Nephron (organoid): ENCODE results near the gene LAMA5.

Experiments
- H3K27ac Mint-ChIP-seq, 3 experiments: 2 replicates each; pipeline ENCODE4 v1.8.0; 2020; ENCODE audit warnings: mixed read lengths in 3 of 3, mild to moderate bottlenecking in 2 of 3, moderate library complexity in 1 of 3
- H3K27me3 Mint-ChIP-seq: 2 replicates; pipeline ENCODE4 v1.8.0; 2021; ENCODE audit warnings: low read depth, mild to moderate bottlenecking, moderate library complexity, mixed read lengths
- H3K36me3 Mint-ChIP-seq: 2 replicates; pipeline ENCODE4 v1.8.0; 2020; ENCODE audit warnings: low read depth, mixed read lengths
- H3K4me1 Mint-ChIP-seq: 2 replicates; pipeline ENCODE4 v1.8.0; 2020; ENCODE audit warnings: mixed read lengths
- H3K4me3 Mint-ChIP-seq, 3 experiments: 2 replicates each; pipeline ENCODE4 v1.8.0; 2020; ENCODE audit warnings: mild to moderate bottlenecking in 3 of 3, mixed read lengths in 3 of 3, moderate library complexity in 2 of 3
- H3K9me3 Mint-ChIP-seq: 2 replicates; pipeline ENCODE4 v1.8.0; 2020; ENCODE audit warnings: mixed read lengths
- TF ChIP-seq, protein P1 (sequence below), 3 experiments: fragments of 200-600 bp; sonication (generic); IDR thresholded peaks; one replicate each; pipeline ENCODE4 v1.5.0; 2021; ENCODE audit warnings: antibody characterized with exemption in 3 of 3; ENCODE audit not compliant: unreplicated experiment in 3 of 3

The LAMA5 gene

DNA sequence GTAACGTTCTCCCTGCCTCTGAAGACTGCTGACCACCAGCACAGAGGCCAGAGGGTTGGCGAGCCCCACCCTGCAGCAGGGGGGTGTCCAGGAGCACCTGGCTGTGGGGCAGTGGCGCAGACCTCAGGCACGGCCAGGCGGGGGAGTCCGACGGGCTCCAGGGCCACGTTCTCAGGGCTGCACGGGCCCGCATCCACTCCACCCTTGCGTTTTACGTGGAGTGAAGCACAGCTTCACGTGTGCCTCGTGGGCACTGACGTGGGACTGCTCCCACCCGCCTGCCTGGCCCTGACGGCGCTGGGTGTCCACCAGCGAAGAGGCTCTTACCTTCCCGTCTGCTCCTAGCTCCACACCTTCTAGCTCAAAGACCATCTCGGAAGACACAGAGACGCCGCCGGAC, 26.7 kb upstream of the LAMA5 start:
- Mint-ChIP-seq H3K27me3 (no peaks in the 10 kb centered on the region), H3K9me3 (no peaks in the 10 kb centered on the region), H3K27ac (no peak overlapping the region), H3K4me1 (peaks cover 5% of the 10 kb centered on the region), H3K4me3 (no peak overlapping the region), H3K36me3 (peaks cover 21% of the 10 kb centered on the region)
- TF ChIP-seq, protein P1, sequence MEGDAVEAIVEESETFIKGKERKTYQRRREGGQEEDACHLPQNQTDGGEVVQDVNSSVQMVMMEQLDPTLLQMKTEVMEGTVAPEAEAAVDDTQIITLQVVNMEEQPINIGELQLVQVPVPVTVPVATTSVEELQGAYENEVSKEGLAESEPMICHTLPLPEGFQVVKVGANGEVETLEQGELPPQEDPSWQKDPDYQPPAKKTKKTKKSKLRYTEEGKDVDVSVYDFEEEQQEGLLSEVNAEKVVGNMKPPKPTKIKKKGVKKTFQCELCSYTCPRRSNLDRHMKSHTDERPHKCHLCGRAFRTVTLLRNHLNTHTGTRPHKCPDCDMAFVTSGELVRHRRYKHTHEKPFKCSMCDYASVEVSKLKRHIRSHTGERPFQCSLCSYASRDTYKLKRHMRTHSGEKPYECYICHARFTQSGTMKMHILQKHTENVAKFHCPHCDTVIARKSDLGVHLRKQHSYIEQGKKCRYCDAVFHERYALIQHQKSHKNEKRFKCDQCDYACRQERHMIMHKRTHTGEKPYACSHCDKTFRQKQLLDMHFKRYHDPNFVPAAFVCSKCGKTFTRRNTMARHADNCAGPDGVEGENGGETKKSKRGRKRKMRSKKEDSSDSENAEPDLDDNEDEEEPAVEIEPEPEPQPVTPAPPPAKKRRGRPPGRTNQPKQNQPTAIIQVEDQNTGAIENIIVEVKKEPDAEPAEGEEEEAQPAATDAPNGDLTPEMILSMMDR (IDR thresholded peaks at IDR 0.05; ENCODE audit: unreplicated experiment in 3 of 3), result no peak

DNA sequence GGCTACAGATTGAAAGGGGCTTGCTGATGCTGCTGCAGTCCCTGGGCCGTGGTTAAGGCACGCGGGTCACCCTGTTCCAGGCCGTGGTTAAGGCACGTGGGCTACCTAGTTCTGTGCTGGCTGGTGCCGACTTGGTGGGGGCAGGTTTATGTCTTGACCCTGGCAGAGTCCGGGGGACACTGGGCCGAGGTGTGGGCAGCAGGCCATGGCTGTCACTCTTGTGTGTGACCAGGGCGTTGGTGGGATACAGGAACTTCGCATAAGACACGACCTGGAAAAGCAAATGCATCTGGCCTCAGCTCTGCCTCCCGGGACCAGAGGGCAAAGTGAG, 26.2 kb upstream of the LAMA5 start:
- Mint-ChIP-seq H3K27ac (no peak overlapping the region), H3K27me3 (no peaks in the 10 kb centered on the region), H3K9me3 (no peaks in the 10 kb centered on the region), H3K36me3 (peaks cover 25% of the 10 kb centered on the region), H3K4me3 (no peak overlapping the region), H3K4me1 (peaks cover 11% of the 10 kb centered on the region)
- TF ChIP-seq, protein P1 (IDR thresholded peaks at IDR 0.05; ENCODE audit: unreplicated experiment in 3 of 3), result no peak

GRCh38 chr20:62392621-62393334, 25.7 kb upstream of the LAMA5 start:
- no peaks in the 10 kb centered on the region for H3K27me3 Mint-ChIP-seq
- no peak overlapping the region for H3K4me3 Mint-ChIP-seq
- H3K4me1 Mint-ChIP-seq, result peaks cover 16% of the 10 kb centered on the region
- H3K27ac Mint-ChIP-seq, result no peak overlapping the region
- H3K36me3 Mint-ChIP-seq, result peaks cover 25% of the 10 kb centered on the region
- H3K9me3 Mint-ChIP-seq, result no peaks in the 10 kb centered on the region
- TF ChIP-seq, protein P1 (IDR thresholded peaks at IDR 0.05; ENCODE audit: unreplicated experiment in 3 of 3), result no peak

GRCh38 chr20:62392077-62392418, 24.9 kb upstream of the LAMA5 start:
- Mint-ChIP-seq H3K9me3 (no peaks in the 10 kb centered on the region), H3K27ac (no peak overlapping the region), H3K36me3 (peaks cover 28% of the 10 kb centered on the region), H3K27me3 (no peaks in the 10 kb centered on the region), H3K4me1 (peaks cover 21% of the 10 kb centered on the region), H3K4me3 (no peak overlapping the region)
- TF ChIP-seq, protein P1 (IDR thresholded peaks at IDR 0.05; ENCODE audit: unreplicated experiment in 3 of 3), result no peak

GRCh38 chr20:62391165-62392076, 24.3 kb upstream of the LAMA5 start:
- peaks cover 28% of the 10 kb centered on the region for H3K36me3 Mint-ChIP-seq
- no peak overlapping the region for H3K27ac Mint-ChIP-seq
- H3K27me3 Mint-ChIP-seq, result no peaks in the 10 kb centered on the region
- TF ChIP-seq, protein P1 (IDR thresholded peaks at IDR 0.05; ENCODE audit: unreplicated experiment in 3 of 3), result no peak
- no peaks in the 10 kb centered on the region for H3K9me3 Mint-ChIP-seq
- H3K4me1 Mint-ChIP-seq, result peaks cover 21% of the 10 kb centered on the region
- H3K4me3 Mint-ChIP-seq, result no peak overlapping the region
